Astrocyte (in vitro differentiated cells and primary cell): ENCODE results near the gene STK33.

Experiments
- EZH2 ChIP-seq: IDR thresholded peaks from 2 replicates; pipeline ENCODE4 v1.6.1; 2012; ENCODE audit warnings: mild to moderate bottlenecking, low read length, inconsistent platforms; ENCODE audit not compliant: insufficient read depth
- TF ChIP-seq, protein P1 (sequence below): IDR thresholded peaks from 2 replicates; pipeline ENCODE4 v1.5.1; 2011; ENCODE audit warnings: low read depth, mild to moderate bottlenecking, inconsistent platforms, low read length, moderate library complexity; ENCODE audit not compliant: insufficient read depth

GRCh38 chr11:8641332-8641731, 47.3 kb upstream of the STK33 start:
- TF ChIP-seq, protein P1, sequence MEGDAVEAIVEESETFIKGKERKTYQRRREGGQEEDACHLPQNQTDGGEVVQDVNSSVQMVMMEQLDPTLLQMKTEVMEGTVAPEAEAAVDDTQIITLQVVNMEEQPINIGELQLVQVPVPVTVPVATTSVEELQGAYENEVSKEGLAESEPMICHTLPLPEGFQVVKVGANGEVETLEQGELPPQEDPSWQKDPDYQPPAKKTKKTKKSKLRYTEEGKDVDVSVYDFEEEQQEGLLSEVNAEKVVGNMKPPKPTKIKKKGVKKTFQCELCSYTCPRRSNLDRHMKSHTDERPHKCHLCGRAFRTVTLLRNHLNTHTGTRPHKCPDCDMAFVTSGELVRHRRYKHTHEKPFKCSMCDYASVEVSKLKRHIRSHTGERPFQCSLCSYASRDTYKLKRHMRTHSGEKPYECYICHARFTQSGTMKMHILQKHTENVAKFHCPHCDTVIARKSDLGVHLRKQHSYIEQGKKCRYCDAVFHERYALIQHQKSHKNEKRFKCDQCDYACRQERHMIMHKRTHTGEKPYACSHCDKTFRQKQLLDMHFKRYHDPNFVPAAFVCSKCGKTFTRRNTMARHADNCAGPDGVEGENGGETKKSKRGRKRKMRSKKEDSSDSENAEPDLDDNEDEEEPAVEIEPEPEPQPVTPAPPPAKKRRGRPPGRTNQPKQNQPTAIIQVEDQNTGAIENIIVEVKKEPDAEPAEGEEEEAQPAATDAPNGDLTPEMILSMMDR, result no peak
- no peak for TF ChIP-seq EZH2
